ENCODE data around the gene FCN2.

DNA sequence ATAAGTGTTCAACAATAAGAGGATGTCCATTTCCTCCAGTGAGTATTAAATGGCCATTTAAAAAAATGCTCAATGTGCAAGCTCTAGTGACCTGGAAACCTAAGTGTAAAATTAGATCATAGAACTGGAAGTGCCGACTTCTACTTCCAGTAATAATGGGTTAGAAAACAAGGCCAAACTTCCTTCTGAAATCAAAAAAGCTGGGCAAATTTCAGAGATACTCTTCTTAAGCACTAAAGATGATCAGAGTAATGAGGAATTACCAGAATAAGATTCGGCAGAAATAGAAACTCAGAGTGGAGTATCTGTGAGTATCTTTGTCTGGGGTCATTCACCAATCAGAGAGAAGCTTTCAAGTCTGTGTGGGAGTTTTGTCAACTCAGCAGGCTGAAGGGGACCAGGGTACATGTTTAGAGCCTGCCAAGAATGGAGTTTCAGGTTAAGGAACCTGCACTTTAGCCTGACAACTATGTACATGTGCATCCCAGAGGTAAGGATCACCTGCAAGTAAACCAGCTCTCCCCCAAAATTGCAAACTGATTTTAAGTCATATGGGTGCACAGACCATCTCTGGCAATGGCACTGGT, 17.1 kb downstream of the FCN2 start:
- TF ChIP-seq RAD21 (IDR thresholded peaks at IDR 0.05) (no peak), MAX (IDR thresholded peaks at IDR 0.05) (peak; percentile 30), YY1 (IDR thresholded peaks at IDR 0.05) (no peak), GABPA (IDR thresholded peaks at IDR 0.05 in 1 of 2, conservative IDR thresholded peaks at IDR 0.05 in 1 of 2) (no peak), TAF1 (conservative IDR thresholded peaks at IDR 0.05) (no peak), CTCF (IDR thresholded peaks at IDR 0.05; ENCODE audit: low read depth, low read length, missing input control) (no peak)
- TF ChIP-seq, protein P1, sequence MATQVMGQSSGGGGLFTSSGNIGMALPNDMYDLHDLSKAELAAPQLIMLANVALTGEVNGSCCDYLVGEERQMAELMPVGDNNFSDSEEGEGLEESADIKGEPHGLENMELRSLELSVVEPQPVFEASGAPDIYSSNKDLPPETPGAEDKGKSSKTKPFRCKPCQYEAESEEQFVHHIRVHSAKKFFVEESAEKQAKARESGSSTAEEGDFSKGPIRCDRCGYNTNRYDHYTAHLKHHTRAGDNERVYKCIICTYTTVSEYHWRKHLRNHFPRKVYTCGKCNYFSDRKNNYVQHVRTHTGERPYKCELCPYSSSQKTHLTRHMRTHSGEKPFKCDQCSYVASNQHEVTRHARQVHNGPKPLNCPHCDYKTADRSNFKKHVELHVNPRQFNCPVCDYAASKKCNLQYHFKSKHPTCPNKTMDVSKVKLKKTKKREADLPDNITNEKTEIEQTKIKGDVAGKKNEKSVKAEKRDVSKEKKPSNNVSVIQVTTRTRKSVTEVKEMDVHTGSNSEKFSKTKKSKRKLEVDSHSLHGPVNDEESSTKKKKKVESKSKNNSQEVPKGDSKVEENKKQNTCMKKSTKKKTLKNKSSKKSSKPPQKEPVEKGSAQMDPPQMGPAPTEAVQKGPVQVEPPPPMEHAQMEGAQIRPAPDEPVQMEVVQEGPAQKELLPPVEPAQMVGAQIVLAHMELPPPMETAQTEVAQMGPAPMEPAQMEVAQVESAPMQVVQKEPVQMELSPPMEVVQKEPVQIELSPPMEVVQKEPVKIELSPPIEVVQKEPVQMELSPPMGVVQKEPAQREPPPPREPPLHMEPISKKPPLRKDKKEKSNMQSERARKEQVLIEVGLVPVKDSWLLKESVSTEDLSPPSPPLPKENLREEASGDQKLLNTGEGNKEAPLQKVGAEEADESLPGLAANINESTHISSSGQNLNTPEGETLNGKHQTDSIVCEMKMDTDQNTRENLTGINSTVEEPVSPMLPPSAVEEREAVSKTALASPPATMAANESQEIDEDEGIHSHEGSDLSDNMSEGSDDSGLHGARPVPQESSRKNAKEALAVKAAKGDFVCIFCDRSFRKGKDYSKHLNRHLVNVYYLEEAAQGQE (IDR thresholded peaks at IDR 0.05) = no peak

Measured in liver (tissue), 3 donors.